HepG2 (cell line): ENCODE measurements around the gene MBLAC1. TPM values are rescaled to one million over a fixed set of nuclear protein-coding genes. Genes with fewer than 3 reads are reported as not detected.

Experiments
- ATAD3A ChIP-seq: sonication (generic); formaldehyde crosslinking; IDR thresholded peaks from 2 replicates; pipeline ENCODE4 v1.4.0; 2020; ENCODE audit warnings: missing genetic modification reagents
- DNMT3B ChIP-seq: conservative IDR thresholded peaks from 2 replicates; pipeline ENCODE4 v1.6.1; 2016; ENCODE audit warnings: missing biosample characterization, control low read depth
- SCMH1 ChIP-seq: sonication (generic); formaldehyde crosslinking; IDR thresholded peaks from 2 replicates; pipeline ENCODE4 v1.9.0; 2021; ENCODE audit warnings: missing genetic modification reagents, mild to moderate bottlenecking, borderline replicate concordance
- SOX13 ChIP-seq, 3 experiments: fragments of 450-650 bp in 1 of 3; sonication (generic) in 1 of 3; formaldehyde crosslinking in 1 of 3; IDR thresholded peaks in 2 of 3; conservative IDR thresholded peaks in 1 of 3; 2 replicates each; pipeline versions ENCODE4 v1.5.0 to v1.6.1; 2016 to 2020; ENCODE audit warnings: antibody characterized with exemption in 1 of 3, mild to moderate bottlenecking in 1 of 3, missing compliant biosample characterization in 1 of 3, missing genetic modification reagents in 1 of 3, moderate library complexity in 1 of 3
- TOPORS ChIP-seq: sonication (generic); formaldehyde crosslinking; IDR thresholded peaks from 2 replicates; pipeline ENCODE4 v1.8.0; 2023; ENCODE audit warnings: mild to moderate bottlenecking, missing genetic modification reagents
- ZFYVE20 ChIP-seq: sonication (generic); formaldehyde crosslinking; IDR thresholded peaks from 2 replicates; pipeline ENCODE4 v1.8.0; 2023; ENCODE audit warnings: low read depth, mild to moderate bottlenecking, moderate library complexity, missing genetic modification reagents, borderline replicate concordance
- ZNF180 ChIP-seq: sonication (generic); formaldehyde crosslinking; IDR thresholded peaks from 2 replicates; pipeline ENCODE4 v1.4.0; 2020; ENCODE audit warnings: low read depth, missing genetic modification reagents, borderline replicate concordance
- ZNF232 ChIP-seq: sonication (generic); formaldehyde crosslinking; IDR thresholded peaks from 2 replicates; pipeline ENCODE4 v1.4.0; 2020; ENCODE audit warnings: missing genetic modification reagents, borderline replicate concordance
- ZNF737 ChIP-seq: sonication (generic); formaldehyde crosslinking; IDR thresholded peaks from 2 replicates; pipeline ENCODE4 v1.5.0; 2020; ENCODE audit warnings: missing genetic modification reagents, mild to moderate bottlenecking, borderline replicate concordance
- ZXDC ChIP-seq: sonication (generic); formaldehyde crosslinking; IDR thresholded peaks from 2 replicates; pipeline ENCODE4 v1.5.0; 2020; ENCODE audit warnings: mild to moderate bottlenecking, missing genetic modification reagents
- polyA plus RNA-seq, 8 experiments: library from polyadenylated mRNA; depleted of rRNA in 3 of 8; stranded (reverse) in 7 of 8; unstranded in 1 of 8; fragments of >200 nt; fragmentation: Illumina TruSeq in 4 of 8; extraction: Trizol in 4 of 8; gene quantifications; 2 replicates each; pipeline versions ENCODE4 v1.2.1 to v1.2.3, GENCODE V29; 2011 to 2016; ENCODE audit warnings: low read depth in 4 of 8, missing spikeins in 1 of 8, mixed read lengths in 1 of 8; ENCODE audit not compliant: insufficient read depth in 1 of 8
- total RNA-seq, 5 experiments: library from RNA; depleted of rRNA; stranded (reverse); fragments of >200 nt; fragmentation: Illumina TruSeq; extraction: Trizol; gene quantifications; 2 replicates each; pipeline ENCODE4 v1.2.3, GENCODE V29; 2016; ENCODE audit warnings: low read depth in 1 of 5
- TF ChIP-seq, protein P1 (sequence below): IDR thresholded peaks from 2 replicates; pipeline ENCODE4 v1.6.1; 2018; ENCODE audit warnings: missing genetic modification reagents, mild to moderate bottlenecking, missing compliant biosample characterization
- TF ChIP-seq, protein P2 (sequence below): sonication (generic); formaldehyde crosslinking; IDR thresholded peaks from 2 replicates; pipeline ENCODE4 v1.4.0; 2020; ENCODE audit warnings: missing genetic modification reagents

MBLAC1 gene
- total and polyA plus RNA-seq, 2 of the 13 experiments (the other 11 are each of a cell fraction or from before 2014, with no cell fraction given), result 0.79 to 2.1 TPM

GRCh38 chr7:100148225-100148558 is 21.4 kb downstream of the MBLAC1 start (continued):
- TF ChIP-seq, protein P1, sequence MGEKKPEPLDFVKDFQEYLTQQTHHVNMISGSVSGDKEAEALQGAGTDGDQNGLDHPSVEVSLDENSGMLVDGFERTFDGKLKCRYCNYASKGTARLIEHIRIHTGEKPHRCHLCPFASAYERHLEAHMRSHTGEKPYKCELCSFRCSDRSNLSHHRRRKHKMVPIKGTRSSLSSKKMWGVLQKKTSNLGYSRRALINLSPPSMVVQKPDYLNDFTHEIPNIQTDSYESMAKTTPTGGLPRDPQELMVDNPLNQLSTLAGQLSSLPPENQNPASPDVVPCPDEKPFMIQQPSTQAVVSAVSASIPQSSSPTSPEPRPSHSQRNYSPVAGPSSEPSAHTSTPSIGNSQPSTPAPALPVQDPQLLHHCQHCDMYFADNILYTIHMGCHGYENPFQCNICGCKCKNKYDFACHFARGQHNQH (CRISPR knock-in tag), result no peak; the same call in 1 of the 2 replicates
- TF ChIP-seq ZNF180, result no peak
- TF ChIP-seq SCMH1 (CRISPR knock-in tag), result no peak
- TF ChIP-seq ZXDC, result no peak
- TF ChIP-seq ATAD3A, result no peak
- TF ChIP-seq, protein P2, sequence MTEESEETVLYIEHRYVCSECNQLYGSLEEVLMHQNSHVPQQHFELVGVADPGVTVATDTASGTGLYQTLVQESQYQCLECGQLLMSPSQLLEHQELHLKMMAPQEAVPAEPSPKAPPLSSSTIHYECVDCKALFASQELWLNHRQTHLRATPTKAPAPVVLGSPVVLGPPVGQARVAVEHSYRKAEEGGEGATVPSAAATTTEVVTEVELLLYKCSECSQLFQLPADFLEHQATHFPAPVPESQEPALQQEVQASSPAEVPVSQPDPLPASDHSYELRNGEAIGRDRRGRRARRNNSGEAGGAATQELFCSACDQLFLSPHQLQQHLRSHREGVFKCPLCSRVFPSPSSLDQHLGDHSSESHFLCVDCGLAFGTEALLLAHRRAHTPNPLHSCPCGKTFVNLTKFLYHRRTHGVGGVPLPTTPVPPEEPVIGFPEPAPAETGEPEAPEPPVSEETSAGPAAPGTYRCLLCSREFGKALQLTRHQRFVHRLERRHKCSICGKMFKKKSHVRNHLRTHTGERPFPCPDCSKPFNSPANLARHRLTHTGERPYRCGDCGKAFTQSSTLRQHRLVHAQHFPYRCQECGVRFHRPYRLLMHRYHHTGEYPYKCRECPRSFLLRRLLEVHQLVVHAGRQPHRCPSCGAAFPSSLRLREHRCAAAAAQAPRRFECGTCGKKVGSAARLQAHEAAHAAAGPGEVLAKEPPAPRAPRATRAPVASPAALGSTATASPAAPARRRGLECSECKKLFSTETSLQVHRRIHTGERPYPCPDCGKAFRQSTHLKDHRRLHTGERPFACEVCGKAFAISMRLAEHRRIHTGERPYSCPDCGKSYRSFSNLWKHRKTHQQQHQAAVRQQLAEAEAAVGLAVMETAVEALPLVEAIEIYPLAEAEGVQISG (CRISPR knock-in tag), result no peak
- no peak for TF ChIP-seq TOPORS
- TF ChIP-seq ZNF737 (CRISPR knock-in tag), result no peak
- TF ChIP-seq DNMT3B (CRISPR knock-in tag), result no peak
- TF ChIP-seq ZNF232, result no peak
- no peak for TF ChIP-seq ZFYVE20 (CRISPR knock-in tag)
- TF ChIP-seq SOX13 (IDR thresholded peaks at IDR 0.05), result no peak
- TF ChIP-seq SOX13 (CRISPR knock-in tag; conservative IDR thresholded peaks at IDR 0.05 in 1 of 2, IDR thresholded peaks at IDR 0.05 in 1 of 2), result no peak
